Astrocyte (in vitro differentiated cells and primary cell): ENCODE measurements around the gene MAPKAP1. TPM values are rescaled to one million over a fixed set of nuclear protein-coding genes. Genes with fewer than 3 reads are reported as not detected.

Experiments used
- DNase-seq: peaks from one replicate; pipeline ENCODE4 v3.0.0-alpha.2; 2010; ENCODE audit warnings: low read depth
- FAIRE-seq: peaks from 2 replicates; lab custom pipeline; 2011; peaks lifted over from hg19 to GRCh38; lab: Jason Lieb, UNC
- H2AFZ ChIP-seq: 2 replicates; pipeline ENCODE4 v1.6.0; 2012; ENCODE audit warnings: low read depth, low read length, inconsistent platforms
- H3K27ac ChIP-seq: 2 replicates; pipeline ENCODE4 v1.5.1; 2011; ENCODE audit warnings: low read depth, low read length, inconsistent platforms
- H3K27me3 ChIP-seq: 2 replicates; pipeline ENCODE4 v1.6.0; 2011; ENCODE audit warnings: low read length, inconsistent platforms; ENCODE audit not compliant: insufficient read depth
- H3K36me3 ChIP-seq: 2 replicates; pipeline ENCODE4 v1.5.1; 2011; ENCODE audit warnings: low read length, inconsistent platforms; ENCODE audit not compliant: insufficient read depth
- H3K4me1 ChIP-seq: 2 replicates; pipeline ENCODE4 v1.5.1; 2011; ENCODE audit warnings: low read length, inconsistent platforms; ENCODE audit not compliant: insufficient read depth
- H3K4me2 ChIP-seq: 2 replicates; pipeline ENCODE4 v1.6.0; 2012; ENCODE audit warnings: low read length, inconsistent platforms
- H3K4me3 ChIP-seq: 2 replicates; pipeline ENCODE4 v1.5.1; 2011; ENCODE audit warnings: low read depth, mild to moderate bottlenecking, low read length, inconsistent platforms; ENCODE audit not compliant: insufficient read depth
- H3K79me2 ChIP-seq: 2 replicates; pipeline ENCODE4 v1.6.0; 2012; ENCODE audit warnings: mild to moderate bottlenecking, low read length, inconsistent platforms; ENCODE audit not compliant: insufficient read depth
- H3K9ac ChIP-seq: 2 replicates; pipeline ENCODE4 v1.6.0; 2012; ENCODE audit warnings: mild to moderate bottlenecking, low read length, inconsistent platforms
- H3K9me3 ChIP-seq: 2 replicates; pipeline ENCODE4 v1.5.1; 2012; ENCODE audit warnings: low read depth, mild to moderate bottlenecking, low read length, inconsistent platforms; ENCODE audit not compliant: insufficient read depth
- H4K20me1 ChIP-seq: 2 replicates; pipeline ENCODE4 v1.6.0; 2012; ENCODE audit warnings: low read length, inconsistent platforms; ENCODE audit not compliant: insufficient read depth
- H3K27ac Mint-ChIP-seq: one replicate; pipeline ENCODE4 v1.8.0; 2021; ENCODE audit warnings: mild to moderate bottlenecking, mixed read lengths; ENCODE audit not compliant: unreplicated experiment
- H3K27me3 Mint-ChIP-seq: one replicate; pipeline ENCODE4 v1.8.0; 2021; ENCODE audit warnings: low read depth, mixed read lengths; ENCODE audit not compliant: unreplicated experiment
- H3K36me3 Mint-ChIP-seq: one replicate; pipeline ENCODE4 v1.8.0; 2021; ENCODE audit warnings: low read depth, mixed read lengths; ENCODE audit not compliant: unreplicated experiment
- H3K4me1 Mint-ChIP-seq: one replicate; pipeline ENCODE4 v1.8.0; 2021; ENCODE audit warnings: low read depth, mixed read lengths; ENCODE audit not compliant: unreplicated experiment
- H3K4me3 Mint-ChIP-seq: one replicate; pipeline ENCODE4 v1.8.0; 2021; ENCODE audit warnings: mild to moderate bottlenecking, moderate library complexity, mixed read lengths; ENCODE audit not compliant: unreplicated experiment
- H3K9me3 Mint-ChIP-seq: one replicate; pipeline ENCODE4 v1.8.0; 2021; ENCODE audit warnings: mild to moderate bottlenecking, mixed read lengths; ENCODE audit not compliant: unreplicated experiment
- CTCF ChIP-seq: IDR thresholded peaks from 2 replicates; pipeline ENCODE4 v1.5.1; 2011; ENCODE audit warnings: low read depth, mild to moderate bottlenecking, inconsistent platforms, low read length, moderate library complexity; ENCODE audit not compliant: insufficient read depth
- EZH2 ChIP-seq: IDR thresholded peaks from 2 replicates; pipeline ENCODE4 v1.6.1; 2012; ENCODE audit warnings: mild to moderate bottlenecking, low read length, inconsistent platforms; ENCODE audit not compliant: insufficient read depth
- total RNA-seq: library from RNA; stranded (reverse); gene quantifications from 2 replicates; pipeline ENCODE4 v1.2.1, GENCODE V29; 2021

The MAPKAP1 gene
- total RNA-seq, 1 donor from 2014 or later = 109 TPM

GRCh38 chr9:125617087-125617486 lies 89.9 kb downstream of the MAPKAP1 start:
- Histone ChIP-seq H3K4me2 (no peak overlapping the region), H3K4me1 (no peaks in the 10 kb centered on the region), H3K79me2 (peaks cover 91% of the 10 kb centered on the region), H3K9me3 (no peaks in the 10 kb centered on the region), H4K20me1 (peaks cover 58% of the 10 kb centered on the region), H3K36me3 (no peaks in the 10 kb centered on the region), H3K27ac (no peak overlapping the region), H3K27me3 (no peaks in the 10 kb centered on the region), H3K4me3 (no peak overlapping the region), H2AFZ (no peak overlapping the region), H3K9ac (no peak overlapping the region)
- Mint-ChIP-seq H3K36me3 (no peaks in the 10 kb centered on the region), H3K27ac (no peak overlapping the region), H3K4me1 (peaks cover 8% of the 10 kb centered on the region), H3K4me3 (no peak overlapping the region), H3K9me3 (peaks cover 3% of the 10 kb centered on the region), H3K27me3 (no peaks in the 10 kb centered on the region)
- DNase-seq = no peak
- no peak for FAIRE-seq
- TF ChIP-seq CTCF (no peak), EZH2 (no peak)

- FAIRE-seq (no peak), DNase-seq (no peak)
- peaks cover 10% of the 10 kb centered on the region for H3K4me1 Mint-ChIP-seq
- no peak overlapping the region for H3K27ac Mint-ChIP-seq
- no peak overlapping the region for H3K4me3 Mint-ChIP-seq
- peaks cover 67% of the 10 kb centered on the region for H4K20me1 ChIP-seq
- H3K9me3 ChIP-seq = no peaks in the 10 kb centered on the region
- no peak overlapping the region for H3K9ac ChIP-seq
- no peaks in the 10 kb centered on the region for H3K27me3 ChIP-seq
- H3K79me2 ChIP-seq = peaks cover 87% of the 10 kb centered on the region
- H3K27ac ChIP-seq = no peak overlapping the region
- no peaks in the 10 kb centered on the region for H3K36me3 Mint-ChIP-seq
- no peaks in the 10 kb centered on the region for H3K36me3 ChIP-seq
- no peaks in the 10 kb centered on the region for H3K4me1 ChIP-seq
- no peak overlapping the region for H3K4me2 ChIP-seq
- H3K4me3 ChIP-seq = no peak overlapping the region
- H2AFZ ChIP-seq = no peak overlapping the region
- H3K27me3 Mint-ChIP-seq = no peaks in the 10 kb centered on the region
- TF ChIP-seq EZH2 (no peak), CTCF (no peak)
- H3K9me3 Mint-ChIP-seq = no peaks in the 10 kb centered on the region
Observed at GRCh38 chr9:125613141-125613540, 93.9 kb downstream of the MAPKAP1 start.

- no peaks in the 10 kb centered on the region for H3K9me3 ChIP-seq
- Mint-ChIP-seq H3K27ac (no peak overlapping the region), H3K36me3 (no peaks in the 10 kb centered on the region), H3K9me3 (no peaks in the 10 kb centered on the region), H3K27me3 (no peaks in the 10 kb centered on the region), H3K4me3 (no peak overlapping the region), H3K4me1 (peaks cover 10% of the 10 kb centered on the region)
- H3K4me2 ChIP-seq = no peak overlapping the region
- no peaks in the 10 kb centered on the region for H3K4me1 ChIP-seq
- H3K4me3 ChIP-seq = no peak overlapping the region
- no peak overlapping the region for H3K9ac ChIP-seq
- H3K27me3 ChIP-seq = no peaks in the 10 kb centered on the region
- H4K20me1 ChIP-seq = peaks cover 67% of the 10 kb centered on the region
- no peaks in the 10 kb centered on the region for H3K36me3 ChIP-seq
- TF ChIP-seq CTCF = no peak
- TF ChIP-seq EZH2 = no peak
- no peak overlapping the region for H3K27ac ChIP-seq
- peaks cover 86% of the 10 kb centered on the region for H3K79me2 ChIP-seq
- H2AFZ ChIP-seq = no peak overlapping the region
- FAIRE-seq (no peak), DNase-seq (no peak)
Observed at GRCh38 chr9:125612616-125613015, 94.4 kb downstream of the MAPKAP1 start.
